Stomach (tissue), 9 donors: ENCODE data around the gene TRIO. TPM values are rescaled to one million over a fixed set of nuclear protein-coding genes. Genes with fewer than 3 reads are reported as not detected.

ENCODE experiments used
- DNase-seq, 2 donors: peaks; one replicate each; pipeline versions ENCODE4 v3.0.0 to v3.0.0-alpha.2; 2013 to 2019
- H3K27ac ChIP-seq, 5 donors: fragments of 200-600 bp in 4 of 5; sonication (generic) in 4 of 5; one replicate each; pipeline ENCODE4 v1.5.1; 2013 to 2019; ENCODE audit warnings: mild to moderate bottlenecking in 1 of 5, moderate library complexity in 1 of 5
- H3K27me3 ChIP-seq, 3 donors: fragments of 200-600 bp; sonication (generic); one replicate each; pipeline ENCODE4 v1.5.1; 2017 to 2019; ENCODE audit warnings: mixed run types in 1 of 3
- H3K36me3 ChIP-seq, 4 donors: fragments of 200-600 bp; sonication (generic); 1 replicate in 3 of 4; 2 replicates in 1 of 4; pipeline ENCODE4 v1.5.1; 2016 to 2019
- H3K4me1 ChIP-seq, 4 donors: fragments of 200-600 bp; sonication (generic); one replicate each; pipeline ENCODE4 v1.5.1; 2016 to 2019
- H3K4me3 ChIP-seq, 4 donors: fragments of 200-600 bp; sonication (generic) in 3 of 4; one replicate each; pipeline ENCODE4 v1.5.1; 2016 to 2019; ENCODE audit warnings: mild to moderate bottlenecking in 1 of 4
- H3K9me3 ChIP-seq, 4 donors: fragments of 200-600 bp; sonication (generic); one replicate each; pipeline ENCODE4 v1.5.1; 2016 to 2019
- EP300 ChIP-seq: sonication (generic); formaldehyde crosslinking; IDR thresholded peaks from one replicate; pipeline ENCODE4 v1.6.1; 2017; ENCODE audit warnings: antibody characterized with exemption
- POLR2A ChIP-seq, 4 donors: fragments of 450-650 bp; IDR thresholded peaks; one replicate each; pipeline ENCODE4 v1.6.1; 2016; ENCODE audit warnings: antibody characterized with exemption in 4 of 4, control low read depth in 2 of 4, mild to moderate bottlenecking in 1 of 4, moderate library complexity in 1 of 4
- POLR2AphosphoS5 ChIP-seq, 3 donors: sonication (generic); formaldehyde crosslinking; IDR thresholded peaks; one replicate each; pipeline ENCODE4 v1.6.1; 2016; ENCODE audit warnings: antibody characterized with exemption in 3 of 3
- WGBS, 5 donors: extraction: QIAGEN DNeasy Blood & Tissue Kit in 3 of 5; methylation state at CpG; one replicate each; pipeline versions ENCODE4 v1.1.5 to v1.1.7; 2013 to 2018; 5-methylcytosine and 5-hydroxymethylcytosine counted together
- intact Hi-C: fragments of 100-400 bp; cut with DNase I; formaldehyde crosslinking; loops from one replicate; pipeline ENCODE4 v1.15.1; 2023; ENCODE audit warnings: low total_unique reads
- polyA plus RNA-seq, 3 donors: library from polyadenylated mRNA; stranded (reverse); fragments of 200-250 nt; gene quantifications; one replicate each; pipeline ENCODE4 v1.2.3, GENCODE V29; 2013
- total RNA-seq, 5 donors: library from RNA; depleted of rRNA; stranded (reverse); fragments of >200 nt; gene quantifications; one replicate each; pipeline versions ENCODE4 v1.1.0 to v1.2.3, GENCODE V29; 2014 to 2016
- TF ChIP-seq, protein P1 (sequence below), 7 experiments: fragments of 450-650 bp in 4 of 7; fragments of 200-600 bp in 3 of 7; sonication (generic) in 3 of 7; IDR thresholded peaks; one replicate each; pipeline ENCODE4 v1.5.1; 2016 to 2019; ENCODE audit warnings: antibody characterized with exemption in 7 of 7, control low read depth in 2 of 7, mild to moderate bottlenecking in 1 of 7
- donor health status: healthy with polysubstance abuse.
- donor health status: Bipolar disorder and iron deficiency.
- donor health status: healthy.

TRIO gene
- total and polyA plus RNA-seq, 8 donors: 9.9 to 558 (median 127) TPM

DNA sequence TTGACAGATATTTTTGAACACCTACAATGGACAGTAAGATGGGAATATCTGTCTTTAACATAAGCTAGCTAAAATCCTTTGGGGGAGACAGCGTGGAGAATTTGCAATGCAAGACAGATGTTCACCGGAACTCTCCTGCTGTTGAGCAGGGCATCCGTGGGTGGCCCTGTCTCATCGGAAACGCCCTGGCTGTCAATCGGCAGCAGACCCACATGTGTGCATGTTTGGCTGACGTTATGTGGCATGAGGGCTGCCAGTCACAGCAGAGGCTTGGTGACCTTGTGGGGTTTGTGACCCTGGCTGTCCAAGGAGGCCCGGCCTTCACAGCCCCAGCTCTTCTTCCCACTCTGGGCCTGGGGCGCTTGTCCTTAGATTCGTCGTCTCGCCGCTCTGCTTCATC is 308.7 kb downstream of the TRIO start:
- H3K36me3 ChIP-seq: peaks cover 0 to 40% (median 22%) of the 10 kb centered on the region in 4 donors
- WGBS, 5 donors: 86 to 93% (median 90%) methylated on average over 13 of the region's 13 CpGs
- TF ChIP-seq POLR2A (IDR thresholded peaks at IDR 0.05): no peak
- no peak for TF ChIP-seq EP300
- TF ChIP-seq, protein P1, sequence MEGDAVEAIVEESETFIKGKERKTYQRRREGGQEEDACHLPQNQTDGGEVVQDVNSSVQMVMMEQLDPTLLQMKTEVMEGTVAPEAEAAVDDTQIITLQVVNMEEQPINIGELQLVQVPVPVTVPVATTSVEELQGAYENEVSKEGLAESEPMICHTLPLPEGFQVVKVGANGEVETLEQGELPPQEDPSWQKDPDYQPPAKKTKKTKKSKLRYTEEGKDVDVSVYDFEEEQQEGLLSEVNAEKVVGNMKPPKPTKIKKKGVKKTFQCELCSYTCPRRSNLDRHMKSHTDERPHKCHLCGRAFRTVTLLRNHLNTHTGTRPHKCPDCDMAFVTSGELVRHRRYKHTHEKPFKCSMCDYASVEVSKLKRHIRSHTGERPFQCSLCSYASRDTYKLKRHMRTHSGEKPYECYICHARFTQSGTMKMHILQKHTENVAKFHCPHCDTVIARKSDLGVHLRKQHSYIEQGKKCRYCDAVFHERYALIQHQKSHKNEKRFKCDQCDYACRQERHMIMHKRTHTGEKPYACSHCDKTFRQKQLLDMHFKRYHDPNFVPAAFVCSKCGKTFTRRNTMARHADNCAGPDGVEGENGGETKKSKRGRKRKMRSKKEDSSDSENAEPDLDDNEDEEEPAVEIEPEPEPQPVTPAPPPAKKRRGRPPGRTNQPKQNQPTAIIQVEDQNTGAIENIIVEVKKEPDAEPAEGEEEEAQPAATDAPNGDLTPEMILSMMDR (IDR thresholded peaks at IDR 0.05): no peak
- no peak for TF ChIP-seq POLR2AphosphoS5 (IDR thresholded peaks at IDR 0.05)
- intact Hi-C loops: no loop called here
- H3K27me3 ChIP-seq: no peaks in the 10 kb centered on the region
- peak overlapping the region in 3 of 5 donors; percentile 28 to 34 (median 33) for H3K27ac ChIP-seq
- DNase-seq: no peak
- H3K4me1 ChIP-seq: peaks cover 0 to 49% (median 21%) of the 10 kb centered on the region in 4 donors
- H3K9me3 ChIP-seq: no peaks in the 10 kb centered on the region
- no peak overlapping the region for H3K4me3 ChIP-seq

DNA sequence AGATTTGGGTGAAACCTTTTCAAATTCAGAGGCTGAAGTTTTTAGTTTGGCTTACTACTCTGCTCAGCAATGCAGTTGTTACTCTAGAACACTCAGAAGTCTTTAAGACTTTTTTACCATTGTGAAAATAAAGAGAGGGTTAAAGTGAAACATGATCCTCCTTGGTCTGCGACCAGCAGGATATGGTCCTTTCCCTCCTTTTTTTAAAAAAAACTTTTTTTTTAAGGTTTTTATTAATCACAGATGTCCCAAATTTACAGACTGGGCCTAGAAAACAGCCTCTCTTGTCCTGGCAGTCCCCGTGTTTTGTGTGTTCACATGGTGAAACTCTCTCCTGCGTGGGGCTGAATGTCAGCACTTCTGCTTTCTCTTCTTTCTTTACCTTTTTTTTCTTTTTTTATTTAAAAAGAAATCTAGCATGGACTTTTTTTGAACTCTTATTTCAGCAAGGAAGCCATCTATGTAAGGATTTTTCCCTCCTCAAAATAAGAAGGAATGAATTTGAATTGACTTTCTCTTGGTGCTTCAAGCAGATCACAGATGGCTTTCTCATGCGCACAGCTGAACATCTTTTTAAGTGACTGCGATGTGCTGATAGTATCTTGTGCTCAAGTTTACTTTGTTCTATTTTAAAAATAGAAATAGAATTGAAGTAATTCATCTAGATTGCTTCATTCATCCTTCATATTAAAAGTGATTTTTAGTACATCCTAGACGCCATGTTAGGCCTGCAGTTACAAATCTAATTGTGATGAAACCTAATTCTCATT is 309.7 kb downstream of the TRIO start:
- Histone ChIP-seq H3K4me3 (no peak overlapping the region), H3K4me1 (peaks cover 0 to 49% (median 19%) of the 10 kb centered on the region in 4 donors), H3K36me3 (peaks cover 0 to 40% (median 22%) of the 10 kb centered on the region in 4 donors), H3K27ac (peak overlapping the region in 3 of 5 donors; percentile 28 to 34 (median 33)), H3K9me3 (no peaks in the 10 kb centered on the region), H3K27me3 (no peaks in the 10 kb centered on the region)
- WGBS, 5 donors: 68 to 80% (median 75%) methylated on average over 6 of the region's 6 CpGs
- DNase-seq: peak in 1 of 2 donors; percentile 55
- TF ChIP-seq EP300: no peak
- TF ChIP-seq, protein P1 (IDR thresholded peaks at IDR 0.05): no peak
- no peak for TF ChIP-seq POLR2A (IDR thresholded peaks at IDR 0.05)
- no peak for TF ChIP-seq POLR2AphosphoS5 (IDR thresholded peaks at IDR 0.05)
- intact Hi-C loops: no loop called here

DNA sequence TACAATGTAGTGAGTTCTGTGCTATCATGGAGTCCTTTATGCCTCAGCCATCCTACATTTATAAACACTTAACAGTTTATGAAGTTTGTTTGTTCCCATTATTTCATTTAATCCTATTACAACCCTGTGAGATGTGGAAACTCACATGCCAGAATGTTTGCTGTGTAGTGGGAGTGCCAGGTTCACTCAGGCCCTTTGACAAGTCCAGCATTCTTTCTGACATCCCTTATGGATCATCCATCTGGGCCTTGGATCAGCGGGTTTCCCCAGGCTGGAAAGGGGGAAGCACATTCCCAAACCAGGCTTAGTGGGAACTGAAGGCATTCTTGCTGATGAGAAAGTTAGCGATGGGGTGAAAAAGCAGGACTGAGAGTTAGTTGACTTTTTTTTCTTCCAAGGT is 310.3 kb downstream of the TRIO start:
- WGBS, 5 donors: 69 to 92% (median 87%) methylated on average over 2 of the region's 2 CpGs
- intact Hi-C loops: no loop called here
- H3K4me1 ChIP-seq: peaks cover 0 to 50% (median 17%) of the 10 kb centered on the region in 4 donors
- H3K36me3 ChIP-seq: peaks cover 0 to 40% (median 22%) of the 10 kb centered on the region in 4 donors
- no peak overlapping the region for H3K4me3 ChIP-seq
- H3K9me3 ChIP-seq: no peaks in the 10 kb centered on the region
- no peaks in the 10 kb centered on the region for H3K27me3 ChIP-seq
- peak overlapping the region in 3 of 5 donors; percentile 27 to 34 (median 28) for H3K27ac ChIP-seq
- no peak for TF ChIP-seq POLR2A (IDR thresholded peaks at IDR 0.05)
- TF ChIP-seq, protein P1 (IDR thresholded peaks at IDR 0.05): no peak
- TF ChIP-seq EP300: no peak
- TF ChIP-seq POLR2AphosphoS5 (IDR thresholded peaks at IDR 0.05): peak in 1 of 3 donors; percentile 12
- DNase-seq: peak in 1 of 2 donors; percentile 30

DNA sequence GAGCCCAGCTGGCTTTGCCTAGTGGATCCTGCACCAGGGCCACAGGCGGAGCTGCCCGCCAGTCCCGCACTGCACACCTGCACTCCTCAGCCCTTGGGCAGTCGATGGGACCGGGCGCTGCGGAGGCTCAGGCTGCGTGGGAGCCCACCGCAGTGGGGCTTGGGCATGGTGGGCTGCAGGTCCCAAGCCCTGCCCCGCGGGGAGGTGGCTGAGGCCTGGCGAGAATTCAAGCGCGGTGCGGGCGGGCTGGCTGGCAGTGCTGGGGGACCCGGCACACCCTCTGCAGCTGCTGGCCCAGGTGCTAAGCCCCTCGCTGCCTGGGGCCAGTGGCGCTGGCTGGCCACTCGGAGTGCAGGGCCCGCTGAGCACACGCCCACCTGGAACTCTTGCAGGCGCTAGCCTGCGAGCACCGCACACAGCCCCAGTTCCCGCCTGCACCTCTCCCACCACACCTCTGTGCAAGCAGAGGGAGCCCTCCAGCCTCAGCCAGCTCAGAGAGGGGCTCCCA is 312.7 kb downstream of the TRIO start:
- intact Hi-C loops: no loop called here
- 95 to 100% (median 97%) methylated on average over 4 to 26 of the region's 26 CpGs for WGBS, 5 donors

More for the DNA sequence above, 312.7 kb downstream of the TRIO start:
- no peaks in the 10 kb centered on the region for H3K27me3 ChIP-seq
- peaks cover 3 to 53% (median 38%) of the 10 kb centered on the region in 4 donors for H3K36me3 ChIP-seq
- TF ChIP-seq POLR2A (IDR thresholded peaks at IDR 0.05): no peak
- no peak for TF ChIP-seq EP300
- TF ChIP-seq POLR2AphosphoS5 (IDR thresholded peaks at IDR 0.05): no peak
- TF ChIP-seq, protein P1 (IDR thresholded peaks at IDR 0.05): no peak
- no peak overlapping the region for H3K27ac ChIP-seq
- no peaks in the 10 kb centered on the region for H3K9me3 ChIP-seq
- H3K4me3 ChIP-seq: no peak overlapping the region
- peaks cover 0 to 35% (median 17%) of the 10 kb centered on the region in 4 donors for H3K4me1 ChIP-seq
- DNase-seq: no peak
